Neutrophil (primary cell): Measurements from ENCODE around the gene AIG1.
"Not testable (repeated sequence)": the region's sequence is repeated elsewhere in the genome, so short reads cannot be mapped to it uniquely, and the experiment has no call there.

ENCODE experiments used
- H3K27ac ChIP-seq: fragments of 200-600 bp; sonication (generic); 2 replicates; pipeline ENCODE4 v1.5.1; 2016; ENCODE audit warnings: mild to moderate bottlenecking, moderate library complexity
- H3K27me3 ChIP-seq: fragments of 200-600 bp; sonication (generic); 2 replicates; pipeline ENCODE4 v1.6.0; 2016; ENCODE audit warnings: mild to moderate bottlenecking
- H3K36me3 ChIP-seq: fragments of 200-600 bp; sonication (generic); 2 replicates; pipeline ENCODE4 v1.5.1; 2017
- H3K4me1 ChIP-seq, 2 experiments: fragments of 200-600 bp in 1 of 2; sonication (generic) in 1 of 2; 1 replicate in 1 of 2; 2 replicates in 1 of 2; pipeline versions ENCODE4 v1.5.1 to v1.6.1; 2013 to 2016; ENCODE audit warnings: low read depth in 1 of 2, low read length in 1 of 2, mild to moderate bottlenecking in 1 of 2, moderate library complexity in 1 of 2; ENCODE audit not compliant: control insufficient read depth in 1 of 2, insufficient read depth in 1 of 2
- H3K4me3 ChIP-seq, 2 experiments: fragments of 200-600 bp in 1 of 2; sonication (generic) in 1 of 2; 1 replicate in 1 of 2; 2 replicates in 1 of 2; pipeline ENCODE4 v1.5.1; 2013 to 2016; ENCODE audit warnings: low read depth in 1 of 2, low read length in 1 of 2, mild to moderate bottlenecking in 1 of 2, moderate library complexity in 1 of 2
- H3K9me3 ChIP-seq: fragments of 200-600 bp; sonication (generic); 2 replicates; pipeline ENCODE4 v1.5.1; 2016
- TF ChIP-seq, protein P1 (sequence below): fragments of 200-600 bp; sonication (generic); IDR thresholded peaks from 2 replicates; pipeline ENCODE4 v1.5.1; 2016; ENCODE audit warnings: antibody characterized with exemption

The AIG1 gene

DNA sequence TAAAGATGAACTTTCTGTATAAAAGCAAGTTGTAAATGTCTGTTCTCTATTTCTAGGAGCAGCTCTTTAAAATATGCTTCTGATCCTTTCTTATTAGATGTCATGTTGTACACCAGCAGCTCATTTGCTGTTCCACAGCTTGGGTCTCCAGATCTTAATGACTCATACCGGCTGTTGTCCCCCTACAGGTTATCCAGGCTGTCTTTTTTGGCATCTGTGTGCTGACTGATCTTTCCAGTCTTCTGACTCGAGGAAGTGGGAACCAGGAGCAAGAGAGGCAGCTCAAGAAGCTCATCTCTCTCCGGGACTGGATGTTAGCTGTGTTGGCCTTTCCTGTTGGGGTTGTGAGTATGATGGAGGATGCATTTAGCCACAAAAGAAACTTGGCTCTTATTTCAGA, 76.0 kb downstream of the AIG1 start:
- no peaks in the 10 kb centered on the region for H3K9me3 ChIP-seq
- no peak overlapping the region for H3K4me3 ChIP-seq
- no peaks in the 10 kb centered on the region for H3K27me3 ChIP-seq
- no peak overlapping the region for H3K27ac ChIP-seq
- no peaks in the 10 kb centered on the region for H3K36me3 ChIP-seq
- TF ChIP-seq, protein P1, sequence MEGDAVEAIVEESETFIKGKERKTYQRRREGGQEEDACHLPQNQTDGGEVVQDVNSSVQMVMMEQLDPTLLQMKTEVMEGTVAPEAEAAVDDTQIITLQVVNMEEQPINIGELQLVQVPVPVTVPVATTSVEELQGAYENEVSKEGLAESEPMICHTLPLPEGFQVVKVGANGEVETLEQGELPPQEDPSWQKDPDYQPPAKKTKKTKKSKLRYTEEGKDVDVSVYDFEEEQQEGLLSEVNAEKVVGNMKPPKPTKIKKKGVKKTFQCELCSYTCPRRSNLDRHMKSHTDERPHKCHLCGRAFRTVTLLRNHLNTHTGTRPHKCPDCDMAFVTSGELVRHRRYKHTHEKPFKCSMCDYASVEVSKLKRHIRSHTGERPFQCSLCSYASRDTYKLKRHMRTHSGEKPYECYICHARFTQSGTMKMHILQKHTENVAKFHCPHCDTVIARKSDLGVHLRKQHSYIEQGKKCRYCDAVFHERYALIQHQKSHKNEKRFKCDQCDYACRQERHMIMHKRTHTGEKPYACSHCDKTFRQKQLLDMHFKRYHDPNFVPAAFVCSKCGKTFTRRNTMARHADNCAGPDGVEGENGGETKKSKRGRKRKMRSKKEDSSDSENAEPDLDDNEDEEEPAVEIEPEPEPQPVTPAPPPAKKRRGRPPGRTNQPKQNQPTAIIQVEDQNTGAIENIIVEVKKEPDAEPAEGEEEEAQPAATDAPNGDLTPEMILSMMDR, result no peak
- no peaks in the 10 kb centered on the region for H3K4me1 ChIP-seq

DNA sequence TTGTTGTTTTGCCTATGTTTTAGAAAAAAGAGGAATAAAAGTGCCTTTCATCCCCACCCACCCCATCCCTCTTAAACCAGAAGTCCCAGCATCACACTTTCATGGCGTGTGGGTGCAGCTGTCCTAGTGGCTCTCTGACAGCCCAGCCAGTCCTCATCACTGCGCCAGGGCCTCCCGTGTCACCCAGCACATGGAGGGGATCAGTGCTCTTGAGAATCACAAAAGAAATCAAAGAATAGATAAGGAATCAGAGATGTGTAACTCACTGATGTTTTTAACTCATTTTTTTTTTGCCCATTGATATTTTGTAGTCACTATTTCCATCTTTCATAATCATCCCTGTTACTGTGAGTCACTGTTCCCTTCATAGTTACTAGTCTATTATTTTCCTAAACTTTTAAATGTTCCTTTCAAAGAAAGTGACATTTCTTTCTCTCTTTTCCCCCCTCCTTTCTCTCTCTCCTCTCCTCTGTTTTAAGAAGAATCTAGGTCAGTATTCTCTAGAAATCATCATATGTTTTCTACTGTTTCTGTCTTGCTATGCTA, 78.6 kb downstream of the AIG1 start:
- TF ChIP-seq, protein P1, result no peak
- H3K27ac ChIP-seq, result no peak overlapping the region
- H3K4me3 ChIP-seq, result no peak overlapping the region
- H3K27me3 ChIP-seq, result no peaks in the 10 kb centered on the region
- no peaks in the 10 kb centered on the region for H3K4me1 ChIP-seq
- H3K9me3 ChIP-seq, result no peaks in the 10 kb centered on the region
- no peaks in the 10 kb centered on the region for H3K36me3 ChIP-seq

DNA sequence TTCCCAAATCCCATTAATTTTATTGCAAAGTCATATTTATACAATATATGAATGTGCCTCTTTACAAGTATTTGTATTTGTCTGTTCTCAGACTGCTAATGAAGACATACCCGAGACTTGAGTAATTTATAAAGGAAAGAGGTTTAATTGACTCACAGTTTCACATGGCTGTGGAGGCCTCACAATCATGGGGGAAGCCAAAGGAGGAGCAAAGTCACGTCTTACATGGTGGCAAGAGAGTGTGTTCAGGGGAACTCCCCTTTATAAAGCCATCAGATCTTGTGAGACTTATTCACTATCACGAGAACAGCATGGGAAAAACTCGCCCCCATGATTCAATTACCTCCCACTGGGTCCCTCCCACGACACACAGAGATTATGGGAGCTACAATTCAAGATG, 79.2 kb downstream of the AIG1 start:
- H3K4me1 ChIP-seq, H3K27ac ChIP-seq, H3K4me3 ChIP-seq, H3K27me3 ChIP-seq, H3K9me3 ChIP-seq, H3K36me3 ChIP-seq: not testable (repeated sequence)

DNA sequence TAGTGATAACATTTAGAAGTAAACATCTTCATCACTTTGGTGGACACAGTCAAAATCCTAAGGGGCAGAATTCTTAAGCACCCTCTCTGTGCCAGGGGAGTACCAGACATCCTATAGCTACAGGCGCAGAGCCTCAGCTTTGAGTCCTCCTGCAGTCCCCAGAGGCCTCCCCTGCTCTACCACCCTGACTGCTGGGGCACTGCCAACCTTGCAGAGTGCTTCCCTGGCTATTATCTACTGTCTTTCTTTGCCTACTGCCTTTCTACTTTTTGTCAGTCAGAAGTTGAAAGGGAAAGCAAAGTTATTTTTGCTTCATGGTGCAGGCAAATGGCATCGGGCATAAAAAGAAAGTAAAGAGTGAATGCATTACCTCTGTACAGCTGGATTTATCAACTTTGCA, 80.1 kb downstream of the AIG1 start:
- Histone ChIP-seq H3K27me3 (no peaks in the 10 kb centered on the region), H3K4me1 (no peaks in the 10 kb centered on the region), H3K36me3 (no peaks in the 10 kb centered on the region), H3K9me3 (no peaks in the 10 kb centered on the region), H3K4me3 (no peak overlapping the region), H3K27ac (no peak overlapping the region)
- TF ChIP-seq, protein P1, result no peak

DNA sequence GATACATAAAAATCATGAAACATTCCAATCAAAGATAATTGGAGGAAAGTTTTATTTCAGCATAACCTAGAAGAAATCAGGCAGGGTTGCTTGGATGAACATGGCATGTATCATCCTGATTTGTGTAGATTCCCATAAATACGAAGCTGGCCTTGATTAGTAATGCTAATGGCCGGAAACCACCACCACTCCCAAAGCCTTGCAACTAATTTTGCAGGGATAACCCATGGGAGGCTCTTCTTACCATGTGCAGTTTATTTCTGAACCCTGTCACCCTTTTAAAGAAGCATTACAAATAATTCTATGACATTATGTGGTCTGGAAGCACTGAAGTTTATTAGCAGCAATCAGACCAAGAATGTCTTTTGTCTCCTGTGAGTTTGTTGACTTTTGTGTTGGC, 80.8 kb downstream of the AIG1 start:
- TF ChIP-seq, protein P1, result no peak
- H3K9me3 ChIP-seq, result no peaks in the 10 kb centered on the region
- no peaks in the 10 kb centered on the region for H3K4me1 ChIP-seq
- H3K4me3 ChIP-seq, result no peak overlapping the region
- H3K36me3 ChIP-seq, result no peaks in the 10 kb centered on the region
- H3K27ac ChIP-seq, result no peak overlapping the region
- no peaks in the 10 kb centered on the region for H3K27me3 ChIP-seq

DNA sequence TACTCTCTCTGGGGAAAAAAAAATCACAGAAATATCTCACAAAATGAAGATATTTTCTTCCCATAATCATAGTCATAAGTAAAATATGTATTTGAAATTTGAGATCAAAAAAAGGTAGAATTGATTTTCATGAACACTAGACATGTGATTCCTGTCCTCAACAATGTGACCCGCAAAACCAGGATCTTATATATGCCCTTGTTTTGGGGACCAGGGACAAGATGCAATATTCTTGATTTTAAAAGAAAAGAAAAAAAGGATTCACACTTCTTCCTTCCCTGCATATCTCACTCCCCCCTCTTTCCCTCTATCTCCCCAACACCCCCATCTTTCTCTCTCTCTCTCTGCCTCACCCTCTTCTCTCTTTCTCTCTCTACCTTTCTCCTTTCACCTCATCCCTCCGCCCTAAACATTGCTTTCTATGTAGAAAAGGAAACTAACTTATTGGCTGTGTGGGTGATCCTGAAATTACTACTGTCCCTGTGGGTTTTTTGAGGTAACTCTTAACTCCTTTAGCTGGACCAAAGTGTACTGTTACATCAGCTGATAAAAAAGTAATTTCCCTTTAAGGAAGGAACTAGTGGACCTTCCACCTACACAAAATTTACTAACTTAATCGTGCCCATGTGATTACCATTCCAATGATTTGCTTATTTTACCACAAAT, 85.6 kb downstream of the AIG1 start:
- no peak overlapping the region for H3K4me3 ChIP-seq
- no peaks in the 10 kb centered on the region for H3K9me3 ChIP-seq
- H3K4me1 ChIP-seq, result peaks cover 13 to 16% of the 10 kb centered on the region in 2 experiments
- TF ChIP-seq, protein P1, result no peak
- no peaks in the 10 kb centered on the region for H3K27me3 ChIP-seq
- no peak overlapping the region for H3K27ac ChIP-seq
- H3K36me3 ChIP-seq, result no peaks in the 10 kb centered on the region
